IPS DF 6.9 (cell line): ENCODE data around the gene PIGH.

Experiments used
- DNase-seq: peaks from one replicate; pipeline ENCODE4 v3.0.0-alpha.2; 2013; ENCODE audit warnings: low read depth, low spot score
- H3K27ac ChIP-seq: one replicate; pipeline ENCODE4 v1.5.1; 2013; ENCODE audit warnings: low read length, control low read depth
- H3K27me3 ChIP-seq: 2 replicates; pipeline ENCODE4 v1.6.1; 2013; ENCODE audit warnings: mild to moderate bottlenecking, low read length; ENCODE audit not compliant: control insufficient read depth, insufficient read depth
- H3K36me3 ChIP-seq: 2 replicates; pipeline ENCODE4 v1.6.1; 2013; ENCODE audit warnings: low read length; ENCODE audit not compliant: control insufficient read depth, insufficient read depth
- H3K4me1 ChIP-seq: 2 replicates; pipeline ENCODE4 v1.6.1; 2013; ENCODE audit warnings: low read length; ENCODE audit not compliant: control insufficient read depth, insufficient read depth
- H3K4me3 ChIP-seq: 2 replicates; pipeline ENCODE4 v1.5.1; 2013; ENCODE audit warnings: mild to moderate bottlenecking, low read length
- H3K9me3 ChIP-seq: 2 replicates; pipeline ENCODE4 v1.6.1; 2013; ENCODE audit warnings: low read length, inconsistent platforms; ENCODE audit not compliant: control insufficient read depth, insufficient read depth
- WGBS: extraction: QIAGEN DNeasy Blood & Tissue Kit; methylation state at CpG from one replicate; pipeline ENCODE4 v1.1.7; 2013; ENCODE audit warnings: mixed read lengths, missing lambda C conversion rate; ENCODE audit not compliant: insufficient read length, insufficient coverage; 5-methylcytosine and 5-hydroxymethylcytosine counted together

Gene PIGH

DNA sequence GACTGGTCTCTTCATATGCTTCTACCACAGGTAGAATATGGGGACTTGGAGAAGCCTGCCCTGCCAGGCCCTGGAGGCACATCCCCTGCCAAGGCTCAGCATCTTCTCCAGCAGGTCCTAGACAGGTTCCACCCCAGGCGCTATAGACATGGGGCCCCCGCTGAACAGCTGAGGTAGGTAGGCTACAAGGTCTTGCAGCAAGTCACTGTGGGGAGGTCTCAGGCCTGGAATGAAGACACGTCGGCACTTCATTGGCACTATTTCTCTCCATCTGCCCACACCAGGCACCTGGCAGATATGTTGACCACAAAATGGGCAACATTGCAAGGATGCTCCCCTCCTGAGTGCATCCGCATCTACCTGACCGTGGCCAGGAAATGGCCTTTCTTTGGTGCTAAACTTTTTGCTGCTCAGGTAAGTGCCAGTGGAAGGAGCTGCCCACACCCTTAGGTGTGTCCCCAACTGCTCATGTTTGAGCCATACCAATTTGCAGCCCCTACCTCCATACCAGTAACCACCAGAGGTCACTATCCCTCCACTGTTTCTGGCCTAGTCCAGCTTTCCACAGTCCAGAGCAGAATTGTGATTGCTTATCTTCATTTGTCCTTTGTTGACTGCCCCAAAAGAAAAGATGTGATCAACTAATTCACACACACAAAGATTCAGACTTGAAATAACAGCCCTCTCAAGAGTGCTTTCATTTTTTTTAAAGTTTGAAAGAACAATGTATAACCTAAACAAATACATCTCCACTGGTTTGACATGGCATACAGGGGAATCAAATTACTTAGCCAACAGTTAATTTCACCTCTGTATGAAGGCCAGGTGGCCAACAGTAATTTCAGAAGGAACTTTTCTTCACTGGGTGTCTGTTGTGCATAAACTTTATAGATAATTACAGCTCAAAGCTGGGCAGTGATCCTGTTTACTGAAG lies 16.1 kb downstream of the PIGH start:
- H3K27ac ChIP-seq: no peak overlapping the region
- WGBS: no CpG with 5 or more reads among the region's 6 CpGs
- no peak for DNase-seq
- H3K4me3 ChIP-seq: no peak overlapping the region
- no peaks in the 10 kb centered on the region for H3K4me1 ChIP-seq
- no peaks in the 10 kb centered on the region for H3K9me3 ChIP-seq
- H3K36me3 ChIP-seq: peaks cover 13% of the 10 kb centered on the region
- H3K27me3 ChIP-seq: no peaks in the 10 kb centered on the region

DNA sequence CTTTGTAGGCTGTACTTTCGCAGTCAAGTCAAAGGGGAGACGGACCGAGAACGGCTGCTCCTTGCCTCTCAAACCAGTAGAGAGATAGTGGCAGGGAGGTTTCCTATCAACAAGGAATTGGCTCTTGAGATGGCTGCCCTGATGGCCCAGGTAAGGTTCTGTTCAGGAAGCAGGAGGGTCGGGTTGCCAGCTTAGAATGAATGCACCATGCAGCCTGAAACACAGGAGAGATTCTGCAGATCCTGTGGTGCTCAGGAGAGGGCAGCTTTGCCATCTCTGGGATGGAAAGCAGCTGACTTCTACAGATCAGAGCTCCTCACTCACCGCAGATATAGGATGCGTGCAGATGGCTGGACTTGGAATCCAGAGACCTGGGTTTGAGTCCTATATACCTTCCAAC lies 18.0 kb downstream of the PIGH start:
- H3K27me3 ChIP-seq: no peaks in the 10 kb centered on the region
- H3K9me3 ChIP-seq: no peaks in the 10 kb centered on the region
- no peak overlapping the region for H3K4me3 ChIP-seq
- WGBS: no CpG with 5 or more reads among the region's 7 CpGs
- no peak for DNase-seq
- H3K4me1 ChIP-seq: no peaks in the 10 kb centered on the region
- H3K27ac ChIP-seq: no peak overlapping the region
- peaks cover 16% of the 10 kb centered on the region for H3K36me3 ChIP-seq

DNA sequence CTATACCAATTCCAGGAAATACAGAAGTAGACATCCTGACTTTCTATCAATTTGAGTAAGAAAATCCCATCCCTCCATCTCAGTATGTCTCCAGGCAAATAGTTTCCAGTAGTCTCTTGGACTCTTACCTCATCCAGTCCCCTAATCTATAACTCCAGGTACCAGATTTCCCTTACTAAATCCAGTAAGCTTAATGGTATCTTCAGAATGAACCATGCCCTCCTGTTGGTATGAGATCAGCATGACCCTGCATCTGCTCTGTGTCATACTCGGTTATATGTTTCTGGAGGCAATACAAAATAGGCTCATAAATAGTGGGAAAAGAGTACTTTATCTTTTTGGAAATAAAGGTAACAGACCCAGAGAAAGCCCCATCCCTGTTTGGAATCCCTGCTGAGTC lies 18.4 kb downstream of the PIGH start:
- Histone ChIP-seq H3K27me3 (no peaks in the 10 kb centered on the region), H3K9me3 (no peaks in the 10 kb centered on the region), H3K27ac (no peak overlapping the region), H3K4me1 (no peaks in the 10 kb centered on the region), H3K4me3 (no peak overlapping the region), H3K36me3 (peaks cover 16% of the 10 kb centered on the region)
- DNase-seq: no peak
- no CpG with 5 or more reads among the region's 1 CpG for WGBS

DNA sequence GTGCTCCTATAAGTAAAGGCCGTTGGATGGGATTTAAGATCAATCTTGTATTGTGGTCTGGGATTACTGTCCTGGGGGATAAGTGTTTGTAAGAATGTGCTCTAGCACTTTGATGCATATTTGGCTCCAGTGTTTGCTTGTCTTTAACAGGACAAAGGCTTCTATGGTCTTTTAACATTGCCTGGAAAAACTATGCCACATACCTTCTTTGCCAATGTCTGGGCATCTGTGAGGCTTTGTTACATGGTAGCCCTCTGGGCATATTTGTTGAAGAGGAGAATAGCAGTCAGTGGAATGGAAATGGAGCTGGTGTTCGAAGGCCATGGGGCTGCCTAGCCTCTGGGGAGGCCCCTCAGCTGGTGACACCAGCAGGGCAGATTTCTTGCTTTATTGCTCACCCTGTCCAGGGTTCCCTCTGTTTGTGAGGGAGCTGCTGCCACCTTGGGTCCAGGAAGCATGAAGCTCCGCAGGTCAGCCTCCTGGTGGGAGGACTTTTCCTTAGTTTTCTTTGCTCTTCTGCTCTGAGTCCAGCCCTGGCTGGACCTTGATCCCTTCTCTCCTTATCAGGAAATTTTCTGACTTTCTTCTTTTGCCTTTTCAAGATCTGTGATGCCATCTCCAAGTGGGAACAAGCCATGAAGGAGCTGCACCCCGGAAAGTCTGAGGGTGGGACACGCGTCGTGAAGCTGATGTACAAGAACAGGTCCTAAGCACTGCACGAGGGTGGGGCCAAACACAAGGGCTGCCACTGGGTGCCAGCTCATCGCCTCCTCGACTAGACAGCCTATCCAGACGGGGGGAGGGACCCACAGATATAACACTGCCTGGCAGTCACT lies 19.5 kb downstream of the PIGH start:
- H3K27me3 ChIP-seq: no peaks in the 10 kb centered on the region
- DNase-seq: no peak
- WGBS: no CpG with 5 or more reads among the region's 11 CpGs
- no peaks in the 10 kb centered on the region for H3K4me1 ChIP-seq
- H3K36me3 ChIP-seq: peaks cover 16% of the 10 kb centered on the region
- no peak overlapping the region for H3K27ac ChIP-seq
- H3K4me3 ChIP-seq: no peak overlapping the region
- no peaks in the 10 kb centered on the region for H3K9me3 ChIP-seq

DNA sequence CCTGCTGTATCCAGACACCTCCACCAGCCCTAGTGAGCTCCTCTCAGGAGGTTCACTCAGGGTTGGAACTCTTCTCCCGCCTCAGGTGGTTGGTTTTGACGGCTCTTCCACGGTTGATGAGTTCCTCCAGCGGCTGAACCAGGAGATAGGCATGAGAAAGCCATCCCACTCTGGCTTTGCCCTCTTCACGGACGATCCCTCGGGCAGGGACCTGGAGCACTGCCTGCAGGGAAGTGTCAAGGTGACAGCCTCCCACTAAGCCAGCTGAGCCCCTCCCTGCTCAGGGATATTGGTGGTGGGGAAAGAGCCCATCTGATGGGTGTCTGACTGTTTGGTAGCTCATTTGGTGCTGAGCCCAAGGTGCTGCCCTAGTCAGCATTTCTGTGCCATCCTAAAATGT lies 20.4 kb downstream of the PIGH start:
- WGBS: no CpG with 5 or more reads among the region's 7 CpGs
- Histone ChIP-seq H3K4me1 (no peaks in the 10 kb centered on the region), H3K9me3 (no peaks in the 10 kb centered on the region), H3K27ac (no peak overlapping the region), H3K4me3 (no peak overlapping the region), H3K27me3 (no peaks in the 10 kb centered on the region), H3K36me3 (peaks cover 16% of the 10 kb centered on the region)
- DNase-seq: no peak

DNA sequence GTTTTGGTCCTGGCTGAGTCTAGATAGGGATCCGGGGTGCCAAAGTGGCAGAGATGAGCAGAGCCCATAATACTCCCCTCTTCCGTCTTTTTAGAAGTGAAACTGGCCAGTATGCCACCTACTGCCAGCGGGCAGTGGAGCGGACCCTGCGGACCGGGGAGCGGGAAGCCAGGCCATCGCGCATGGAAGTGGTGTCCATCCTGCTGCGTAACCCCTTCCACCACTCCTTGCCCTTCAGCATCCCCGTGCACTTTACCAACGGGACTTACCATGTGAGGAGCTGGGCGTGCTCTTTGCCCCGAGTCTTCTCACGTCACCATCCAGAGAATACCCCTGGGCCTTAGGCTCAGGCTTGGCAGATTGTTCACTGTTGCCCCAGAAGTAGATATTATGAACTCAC lies 21.0 kb downstream of the PIGH start:
- Histone ChIP-seq H3K9me3 (no peaks in the 10 kb centered on the region), H3K4me3 (no peak overlapping the region), H3K36me3 (peaks cover 16% of the 10 kb centered on the region), H3K4me1 (no peaks in the 10 kb centered on the region), H3K27ac (no peak overlapping the region), H3K27me3 (no peaks in the 10 kb centered on the region)
- WGBS: no CpG with 5 or more reads among the region's 15 CpGs
- DNase-seq: no peak

DNA sequence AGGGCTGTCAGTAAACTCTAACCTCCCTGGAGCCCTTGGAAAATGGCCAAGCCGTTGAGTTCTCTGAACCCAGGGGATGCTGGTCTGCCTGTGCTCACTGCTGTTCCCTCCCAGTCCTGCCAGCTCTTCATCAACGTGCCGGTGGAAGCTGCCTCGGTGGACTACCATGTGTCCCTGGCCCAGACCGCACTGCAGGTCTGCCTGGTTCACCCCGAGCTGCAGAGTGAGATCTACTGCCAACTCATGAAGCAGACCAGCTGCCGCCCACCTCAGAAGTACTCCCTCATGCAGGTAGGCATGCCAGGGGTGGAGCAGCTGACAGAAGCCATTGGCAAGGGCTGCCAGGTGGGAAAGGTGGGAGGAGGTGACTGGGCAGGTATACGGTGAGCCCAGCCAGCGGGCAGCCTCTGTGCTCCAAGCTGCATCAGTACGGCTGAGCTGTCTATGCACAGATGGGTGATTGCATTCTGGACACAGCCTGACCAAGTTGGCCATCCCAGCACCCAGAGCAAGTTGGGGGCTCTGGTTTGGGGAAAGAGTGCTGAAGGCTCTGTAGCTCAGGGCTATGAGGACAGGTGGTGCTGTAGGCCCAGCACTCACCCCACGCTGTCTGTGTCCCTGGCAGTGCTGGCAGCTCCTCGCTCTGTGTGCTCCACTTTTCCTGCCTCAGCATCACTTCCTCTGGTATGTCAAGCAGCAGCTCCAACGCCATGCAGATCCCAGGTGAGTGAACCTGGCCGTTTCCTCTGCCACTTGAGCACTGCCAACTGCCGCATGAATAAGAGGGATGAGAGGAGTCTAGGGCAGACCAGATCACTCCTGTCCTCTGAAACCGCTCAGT lies 21.9 kb downstream of the PIGH start:
- no CpG with 5 or more reads among the region's 16 CpGs for WGBS
- no peaks in the 10 kb centered on the region for H3K4me1 ChIP-seq
- no peaks in the 10 kb centered on the region for H3K27me3 ChIP-seq
- H3K9me3 ChIP-seq: no peaks in the 10 kb centered on the region
- peaks cover 13% of the 10 kb centered on the region for H3K36me3 ChIP-seq
- DNase-seq: no peak
- H3K4me3 ChIP-seq: no peak overlapping the region
- H3K27ac ChIP-seq: no peak overlapping the region

DNA sequence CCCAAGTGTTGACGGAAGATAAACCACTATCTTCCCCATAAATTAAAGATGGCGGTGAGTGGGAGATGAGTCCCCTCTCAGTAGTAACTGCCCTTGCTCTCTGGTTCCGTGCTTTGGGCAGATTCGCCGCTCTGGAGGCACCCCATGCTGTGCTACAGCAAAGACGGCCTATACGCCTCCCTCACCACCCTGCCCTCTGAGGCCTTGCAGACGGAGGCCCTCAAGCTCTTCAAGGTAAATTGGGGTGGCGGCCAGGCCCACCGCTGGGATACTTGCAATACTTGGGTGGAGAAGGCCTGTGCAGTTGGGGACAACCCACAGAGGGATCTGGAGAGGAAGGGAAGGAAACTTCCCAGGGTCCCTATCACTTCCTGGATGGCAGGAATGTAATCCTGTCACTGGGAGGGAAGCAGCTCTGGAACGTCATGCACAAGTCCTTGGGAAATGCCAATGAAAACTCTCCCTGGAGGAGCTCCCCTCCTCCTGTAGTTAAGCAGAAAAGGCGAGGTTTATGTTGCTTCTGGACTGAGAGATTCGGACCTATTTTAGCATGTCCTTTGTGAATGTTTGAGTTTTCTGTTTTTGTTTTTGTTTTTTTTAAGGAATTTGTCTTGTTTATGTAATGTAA lies 22.8 kb downstream of the PIGH start:
- no peaks in the 10 kb centered on the region for H3K27me3 ChIP-seq
- H3K4me3 ChIP-seq: no peak overlapping the region
- H3K27ac ChIP-seq: no peak overlapping the region
- no peaks in the 10 kb centered on the region for H3K4me1 ChIP-seq
- DNase-seq: no peak
- WGBS: no CpG with 5 or more reads among the region's 13 CpGs
- H3K36me3 ChIP-seq: peaks cover 13% of the 10 kb centered on the region
- H3K9me3 ChIP-seq: no peaks in the 10 kb centered on the region

DNA sequence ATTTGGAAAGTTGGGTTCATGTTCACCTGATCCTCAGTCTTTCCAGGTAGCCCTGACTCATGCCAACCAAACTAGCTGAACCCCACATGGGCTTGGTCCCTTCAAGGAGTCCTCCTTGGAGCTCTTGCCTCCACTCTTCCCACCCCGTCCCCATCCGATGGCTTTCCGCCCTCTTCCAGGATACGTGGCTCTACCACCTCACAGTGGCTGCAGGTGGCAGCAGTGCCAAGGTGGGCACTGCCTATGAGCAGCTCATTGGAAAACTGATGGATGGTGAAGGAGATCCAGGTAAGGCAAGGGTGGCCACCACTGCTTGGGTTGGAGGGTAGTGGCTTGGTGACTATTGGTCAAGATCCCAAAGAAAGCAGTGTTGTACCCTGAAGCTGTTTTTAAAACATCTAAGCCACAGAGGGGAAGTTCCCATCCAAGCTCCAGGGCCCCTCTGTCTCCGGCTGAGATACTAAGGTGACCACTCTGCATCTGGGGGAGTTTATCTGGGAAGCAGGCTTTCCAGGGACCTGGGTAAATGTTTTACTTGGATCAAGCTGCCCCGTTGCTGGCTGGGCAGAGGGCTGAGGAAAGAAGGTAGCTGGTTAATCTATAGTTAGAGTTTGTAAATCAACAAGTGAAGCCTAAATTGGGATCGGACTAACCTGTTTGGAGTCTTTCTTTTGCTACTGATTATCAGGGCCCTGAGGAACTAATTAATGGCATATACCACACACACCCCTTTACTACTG lies 23.7 kb downstream of the PIGH start:
- Histone ChIP-seq H3K9me3 (no peaks in the 10 kb centered on the region), H3K27me3 (no peaks in the 10 kb centered on the region), H3K36me3 (peaks cover 13% of the 10 kb centered on the region), H3K4me3 (no peak overlapping the region), H3K4me1 (no peaks in the 10 kb centered on the region), H3K27ac (no peak overlapping the region)
- DNase-seq: no peak
- WGBS: no CpG with 5 or more reads among the region's 7 CpGs
